Smooth muscle cell (in vitro differentiated cells): ENCODE measurements around the gene C1orf167. TPM values are rescaled to one million over a fixed set of nuclear protein-coding genes. Genes with fewer than 3 reads are reported as not detected.

Experiments used
- DNase-seq: peaks from one replicate; lab custom pipeline; 2025; ENCODE audit not compliant: unreplicated experiment; lab: John Stamatoyannopoulos, UW
- H2AFZ ChIP-seq: fragments of 200-600 bp; sonication (generic); 2 replicates; pipeline ENCODE4 v1.6.0; 2016; ENCODE audit warnings: antibody characterized with exemption, low read depth, mild to moderate bottlenecking
- H3F3A ChIP-seq: fragments of 200-600 bp; sonication (generic); 2 replicates; pipeline ENCODE4 v1.6.0; 2017; ENCODE audit warnings: antibody characterized with exemption, low read depth
- H3K27ac ChIP-seq: fragments of 200-600 bp; sonication (generic); 2 replicates; pipeline ENCODE4 v1.5.1; 2016; ENCODE audit warnings: low read depth, mild to moderate bottlenecking
- H3K27me3 ChIP-seq: fragments of 200-600 bp; sonication (generic); 2 replicates; pipeline ENCODE4 v1.6.1; 2016; ENCODE audit warnings: low read depth, mild to moderate bottlenecking
- H3K36me3 ChIP-seq: fragments of 200-600 bp; sonication (generic); 2 replicates; pipeline ENCODE4 v1.5.1; 2016; ENCODE audit warnings: low read depth
- H3K4me1 ChIP-seq: fragments of 200-600 bp; sonication (generic); 2 replicates; pipeline ENCODE4 v1.5.1; 2016; ENCODE audit warnings: low read depth
- H3K4me2 ChIP-seq: fragments of 200-600 bp; sonication (generic); 2 replicates; pipeline ENCODE4 v1.6.0; 2016; ENCODE audit warnings: mild to moderate bottlenecking
- H3K4me3 ChIP-seq: fragments of 200-600 bp; sonication (generic); 2 replicates; pipeline ENCODE4 v1.5.1; 2016; ENCODE audit warnings: mild to moderate bottlenecking
- H3K79me2 ChIP-seq: fragments of 200-600 bp; sonication (generic); 2 replicates; pipeline ENCODE4 v1.6.0; 2016; ENCODE audit warnings: low read depth, mild to moderate bottlenecking
- H3K9ac ChIP-seq: fragments of 200-600 bp; sonication (generic); 2 replicates; pipeline ENCODE4 v1.6.0; 2016; ENCODE audit warnings: low read depth
- H3K9me3 ChIP-seq: fragments of 200-600 bp; sonication (generic); replicated peaks from 2 replicates; pipeline ENCODE4 v1.5.1; 2016; ENCODE audit warnings: low read depth
- H4K20me1 ChIP-seq: fragments of 200-600 bp; sonication (generic); 2 replicates; pipeline ENCODE4 v1.6.0; 2016; ENCODE audit warnings: low read depth
- CTCF ChIP-seq: fragments of 200-600 bp; sonication (generic); IDR thresholded peaks from 2 replicates; pipeline ENCODE4 v1.5.1; 2017; ENCODE audit warnings: borderline replicate concordance, mild to moderate bottlenecking, antibody characterized with exemption; ENCODE audit not compliant: insufficient read depth, poor library complexity, severe bottlenecking
- WGBS: methylation state at CpG from one replicate; pipeline ENCODE4 v1.1.7; 2016; ENCODE audit warnings: low lambda C conversion rate; 5-methylcytosine and 5-hydroxymethylcytosine counted together
- polyA plus RNA-seq: library from polyadenylated mRNA; unstranded; fragments of >200 nt; fragmentation: Nextera tagmentation; extraction: Ambion mirVana; gene quantifications from 2 replicates; pipeline ENCODE4 v1.2.1, GENCODE V29; 2016
- total RNA-seq: library from RNA; depleted of rRNA; stranded (reverse); fragments of >200 nt; gene quantifications from 2 replicates; pipeline ENCODE4 v1.2.3, GENCODE V29; 2014

Gene C1orf167
- total and polyA plus RNA-seq, 2 experiments from 2014 or later, result 0.70 TPM; not detected in 1

DNA sequence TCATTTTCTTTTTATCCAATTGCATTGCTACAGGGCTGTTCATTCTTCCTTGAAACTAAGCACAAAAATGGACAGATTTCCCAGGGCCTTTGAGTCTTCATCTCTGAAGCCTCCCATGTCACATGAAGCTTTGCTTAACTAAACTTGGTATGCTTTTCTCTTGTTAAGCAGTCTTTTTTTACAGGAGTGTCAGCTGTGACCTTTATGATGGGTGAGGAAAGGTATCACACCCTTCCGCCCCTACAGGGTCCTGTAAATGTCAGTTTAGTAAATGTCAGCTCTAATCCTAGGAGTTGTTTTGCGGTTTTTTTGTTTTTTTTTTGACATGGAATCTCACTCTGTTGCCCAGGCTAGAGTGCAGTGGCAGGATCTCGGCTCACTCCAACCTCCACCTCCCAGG is 28.7 kb upstream of the C1orf167 start:
- H3K27ac ChIP-seq, result no peak overlapping the region
- DNase-seq, result no peak
- H3K4me1 ChIP-seq, result peaks cover 21% of the 10 kb centered on the region
- no peak overlapping the region for H3K4me2 ChIP-seq
- no peak overlapping the region for H2AFZ ChIP-seq
- H4K20me1 ChIP-seq, result no peaks in the 10 kb centered on the region
- WGBS, result 89% methylated on average over 3 of the region's 3 CpGs
- no peak overlapping the region for H3K9ac ChIP-seq
- H3K27me3 ChIP-seq, result no peaks in the 10 kb centered on the region
- no peak for TF ChIP-seq CTCF
- no peaks in the 10 kb centered on the region for H3K36me3 ChIP-seq
- H3K79me2 ChIP-seq, result no peaks in the 10 kb centered on the region
- H3F3A ChIP-seq, result peaks cover 4% of the 10 kb centered on the region
- no peak overlapping the region for H3K4me3 ChIP-seq
- H3K9me3 ChIP-seq, result no peaks in the 10 kb centered on the region

- DNase-seq, result no peak
- H3K9ac ChIP-seq, result peak overlapping the region; percentile 37
- TF ChIP-seq CTCF, result no peak
These were observed 26.5 kb upstream of the C1orf167 start for GRCh38 chr1:11735531-11735853.

DNA sequence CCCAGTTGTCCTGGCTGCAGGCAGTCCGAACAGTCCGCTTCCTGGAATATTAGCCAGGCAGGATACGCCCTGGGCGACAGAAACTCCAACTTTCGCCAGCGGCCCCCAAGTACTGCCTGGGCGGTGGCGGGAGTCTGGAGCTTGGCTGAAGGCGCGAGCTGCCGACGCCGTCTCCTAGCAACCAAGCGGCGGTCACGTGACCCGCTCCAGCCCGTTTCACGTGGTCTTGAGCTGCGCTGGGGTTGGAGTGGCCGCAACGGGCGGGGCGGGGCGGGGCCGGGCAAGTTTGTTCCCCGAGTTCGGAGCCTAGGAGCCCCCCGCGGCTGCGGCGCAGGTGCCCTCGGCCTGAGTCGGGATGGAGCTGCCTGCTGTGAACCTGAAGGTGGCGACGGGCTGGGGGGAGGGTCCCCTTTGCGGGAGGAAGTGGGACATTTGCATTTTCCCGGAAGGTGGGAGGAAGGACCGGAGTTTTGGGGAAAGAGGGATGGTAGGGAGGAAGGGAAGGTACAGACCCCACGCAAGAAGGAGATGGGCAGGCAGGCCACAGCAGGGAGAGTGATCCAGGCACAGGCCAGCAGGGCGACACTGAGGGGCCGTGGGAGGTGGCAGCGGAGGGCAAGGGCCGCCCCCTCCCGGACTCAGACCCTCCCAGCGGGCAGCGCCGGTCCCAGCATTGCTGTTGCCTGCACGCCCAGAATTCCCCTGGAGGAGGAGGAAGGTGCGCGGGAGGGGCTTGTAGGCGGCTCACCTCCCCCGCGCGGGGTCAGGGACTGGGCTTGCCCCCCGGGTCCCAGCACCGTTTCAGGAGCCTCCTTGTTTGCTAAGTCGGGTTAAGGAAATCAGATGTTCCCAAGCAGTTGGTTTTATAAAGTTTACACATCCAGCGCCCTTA is 25.9 kb upstream of the C1orf167 start, which contains the start of gene AGTRAP:
AGTRAP (plus strand) TSS at position 283 of the 892 bp plus-strand sequence; CDS start at position 356, 73 bp downstream.
- H3K9me3 ChIP-seq, result no peaks in the 10 kb centered on the region
- H3K4me1 ChIP-seq, result peaks cover 16% of the 10 kb centered on the region
- no peaks in the 10 kb centered on the region for H3K36me3 ChIP-seq
- H4K20me1 ChIP-seq, result peaks cover 4% of the 10 kb centered on the region
- no peaks in the 10 kb centered on the region for H3K79me2 ChIP-seq
- peak within 1 kb of the TSS; percentile 88 for H3K4me3 ChIP-seq
- DNase-seq, result peak; percentile 83
- peaks cover 4% of the 10 kb centered on the region for H3F3A ChIP-seq
- WGBS, result 2% methylated on average over 51 of the region's 59 CpGs
- peak within 1 kb of the TSS; percentile 67 for H3K27ac ChIP-seq
- no peaks in the 10 kb centered on the region for H3K27me3 ChIP-seq
- peak within 1 kb of the TSS; percentile 76 for H3K9ac ChIP-seq
- TF ChIP-seq CTCF, result no peak
- peak within 1 kb of the TSS; percentile 98 for H3K4me2 ChIP-seq
- H2AFZ ChIP-seq, result peak within 1 kb of the TSS; percentile 93

More at GRCh38 chr1:11735531-11735853, 26.5 kb upstream of the C1orf167 start:
- Histone ChIP-seq H4K20me1 (peaks cover 2% of the 10 kb centered on the region), H3K27ac (peak overlapping the region; percentile 46), H3K4me2 (peak overlapping the region; percentile 98), H3K27me3 (no peaks in the 10 kb centered on the region), H3K9me3 (no peaks in the 10 kb centered on the region), H2AFZ (peak overlapping the region; percentile 93), H3K79me2 (no peaks in the 10 kb centered on the region), H3K4me1 (peaks cover 16% of the 10 kb centered on the region), H3F3A (peaks cover 4% of the 10 kb centered on the region), H3K36me3 (no peaks in the 10 kb centered on the region), H3K4me3 (peak overlapping the region; percentile 88)
- WGBS, result 33% methylated on average over 4 of the region's 4 CpGs
